Small intestine (tissue), 7 donors: ENCODE results near the gene KLHL29. TPM values are rescaled to one million over a fixed set of nuclear protein-coding genes. Genes with fewer than 3 reads are reported as not detected.
A peak's percentile ranks its signal among the peaks of the same experiment; 100 is the strongest.

Experiments used
- DNase-seq, 2 donors: peaks; one replicate each; pipeline versions ENCODE4 v3.0.0 to v3.0.0-alpha.2; 2013
- FAIRE-seq: peaks from 2 replicates; lab custom pipeline; 2012; peaks lifted over from hg19 to GRCh38; lab: Jason Lieb, UNC
- H3K27ac ChIP-seq, 3 donors: one replicate each; pipeline ENCODE4 v1.5.1; 2013; ENCODE audit warnings: low read length in 2 of 3, mild to moderate bottlenecking in 2 of 3, control low read depth in 1 of 3, inconsistent platforms in 1 of 3, low read depth in 1 of 3, moderate library complexity in 1 of 3
- H3K27me3 ChIP-seq, 3 donors: one replicate each; pipeline ENCODE4 v1.6.1; 2013; ENCODE audit warnings: low read length in 3 of 3, inconsistent platforms in 1 of 3; ENCODE audit not compliant: control insufficient read depth in 3 of 3, insufficient read depth in 3 of 3
- H3K36me3 ChIP-seq, 3 donors: one replicate each; pipeline ENCODE4 v1.6.1; 2013; ENCODE audit warnings: low read length in 3 of 3, inconsistent platforms in 1 of 3, low read depth in 1 of 3, mild to moderate bottlenecking in 1 of 3, moderate library complexity in 1 of 3; ENCODE audit not compliant: control insufficient read depth in 3 of 3, insufficient read depth in 2 of 3
- H3K4me1 ChIP-seq, 3 donors: one replicate each; pipeline ENCODE4 v1.6.1; 2013; ENCODE audit warnings: low read length in 2 of 3, inconsistent platforms in 1 of 3, low read depth in 1 of 3, mild to moderate bottlenecking in 1 of 3, moderate library complexity in 1 of 3; ENCODE audit not compliant: control insufficient read depth in 3 of 3, insufficient read depth in 2 of 3
- H3K4me3 ChIP-seq, 3 donors: one replicate each; pipeline ENCODE4 v1.5.1; 2013; ENCODE audit warnings: low read length in 3 of 3, control low read depth in 1 of 3, inconsistent platforms in 1 of 3, low read depth in 1 of 3, mild to moderate bottlenecking in 1 of 3, moderate library complexity in 1 of 3
- H3K9me3 ChIP-seq, 2 donors: one replicate each; pipeline ENCODE4 v1.6.1; 2013; ENCODE audit warnings: low read depth in 1 of 2, low read length in 1 of 2; ENCODE audit not compliant: control insufficient read depth in 2 of 2, insufficient read depth in 1 of 2
- WGBS, 3 donors: extraction: QIAGEN DNeasy Blood & Tissue Kit; methylation state at CpG; one replicate each; pipeline ENCODE4 v1.1.7; 2013; 5-methylcytosine and 5-hydroxymethylcytosine counted together
- polyA plus RNA-seq, 4 donors: library from polyadenylated mRNA; stranded (reverse) in 3 of 4; unstranded in 1 of 4; fragments of 200-250 nt in 3 of 4; fragments of 120-200 nt in 1 of 4; gene quantifications; one replicate each; pipeline versions ENCODE4 v1.2.1 to v1.2.3, GENCODE V29; 2013
- donor health status: healthy with polysubstance abuse.
- donor health status: control.
- donor health status: control.
- donor health status: Bipolar disorder and iron deficiency.
- donor health status: healthy.

Gene KLHL29
- polyA plus RNA-seq, 4 donors, result 0.22 to 2.7 (median 1.4) TPM

- WGBS, 3 donors, result 72 to 77% (median 74%) methylated on average over 16 of the region's 16 CpGs
- no peak for FAIRE-seq
Observed at GRCh38 chr2:23596316-23596885, 211.4 kb downstream of the KLHL29 start.

DNA sequence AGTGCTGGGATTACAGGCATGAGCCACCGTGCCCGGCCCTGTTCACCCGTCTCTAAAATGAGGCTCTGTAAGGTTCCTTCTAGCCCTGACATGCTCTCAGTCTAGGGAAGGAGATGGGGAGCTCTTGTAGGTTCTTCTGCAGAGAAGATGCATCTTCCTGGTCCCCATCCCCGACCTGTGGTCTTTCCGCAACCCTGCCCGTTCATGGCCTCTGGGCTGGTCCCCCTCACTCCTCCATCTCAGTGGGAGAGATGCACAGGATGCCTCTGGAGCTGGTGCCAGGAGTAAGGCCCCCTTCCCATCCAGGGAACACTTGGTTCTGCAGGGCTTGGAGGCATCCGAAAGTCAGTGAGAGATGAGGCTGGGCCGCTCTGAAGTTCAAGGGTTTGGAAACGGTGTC is 212.7 kb downstream of the KLHL29 start:
- no peaks in the 10 kb centered on the region for H3K9me3 ChIP-seq
- 87 to 93% (median 88%) methylated on average over 9 of the region's 9 CpGs for WGBS, 3 donors
- no peak overlapping the region for H3K4me3 ChIP-seq
- FAIRE-seq (no peak), DNase-seq (no peak)
- no peak overlapping the region for H3K27ac ChIP-seq
- no peaks in the 10 kb centered on the region for H3K4me1 ChIP-seq
- H3K36me3 ChIP-seq, result no peaks in the 10 kb centered on the region
- H3K27me3 ChIP-seq, result peaks cover 0 to 19% (median 0%) of the 10 kb centered on the region in 3 donors

More at GRCh38 chr2:23596316-23596885, 211.4 kb downstream of the KLHL29 start:
- no peak for DNase-seq
- Histone ChIP-seq H3K4me3 (no peak overlapping the region), H3K4me1 (no peaks in the 10 kb centered on the region), H3K9me3 (no peaks in the 10 kb centered on the region), H3K36me3 (no peaks in the 10 kb centered on the region), H3K27ac (peak overlapping the region in 1 of 3 donors; percentile 18), H3K27me3 (peaks cover 0 to 19% (median 0%) of the 10 kb centered on the region in 3 donors)

DNA sequence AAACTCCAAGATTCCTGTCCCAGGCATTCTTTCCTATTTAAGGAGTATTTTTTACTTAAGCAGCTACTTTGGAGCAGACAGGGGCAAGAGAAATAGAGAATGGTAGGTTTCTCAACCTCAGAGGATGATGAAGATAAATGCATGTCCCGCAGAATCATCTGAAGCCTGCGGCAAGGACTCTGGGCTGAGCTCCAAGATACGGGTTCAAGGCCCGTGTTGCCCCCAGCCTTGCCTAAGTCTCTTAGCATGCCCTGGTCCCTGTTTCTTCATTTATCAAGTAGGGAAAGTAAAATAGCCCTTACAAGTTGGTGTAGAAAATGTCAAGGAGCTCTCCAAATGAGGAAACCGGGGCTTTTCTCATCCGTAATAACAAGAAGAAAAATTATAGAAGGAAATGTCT is 214.0 kb downstream of the KLHL29 start:
- no peak for FAIRE-seq
- WGBS, 3 donors, result 73 to 93% (median 90%) methylated on average over 6 of the region's 6 CpGs
- Histone ChIP-seq H3K27me3 (peaks cover 0 to 18% (median 0%) of the 10 kb centered on the region in 3 donors), H3K27ac (no peak overlapping the region), H3K36me3 (no peaks in the 10 kb centered on the region), H3K4me1 (no peaks in the 10 kb centered on the region), H3K4me3 (no peak overlapping the region), H3K9me3 (no peaks in the 10 kb centered on the region)
- DNase-seq, result no peak

DNA sequence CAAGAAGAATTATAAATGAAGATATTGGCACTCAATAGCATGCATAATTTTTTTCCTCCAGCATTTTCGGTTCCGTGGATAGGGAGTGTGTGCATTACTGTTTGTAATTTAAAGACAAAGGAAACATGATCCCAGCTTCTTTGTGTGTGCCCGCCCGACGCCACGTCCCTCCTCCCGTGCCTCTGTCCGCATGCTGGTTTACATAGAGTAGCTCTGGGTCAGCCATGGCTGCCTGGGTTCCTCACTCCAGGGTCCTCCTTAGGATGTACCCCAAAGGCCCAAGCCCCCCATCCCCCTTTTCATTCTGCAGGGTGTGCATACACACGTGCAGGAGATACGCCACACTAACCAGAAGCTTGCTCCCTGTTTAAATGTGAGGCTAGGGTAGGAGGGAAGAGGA is 214.7 kb downstream of the KLHL29 start:
- Histone ChIP-seq H3K36me3 (no peaks in the 10 kb centered on the region), H3K27ac (no peak overlapping the region), H3K27me3 (peaks cover 0 to 14% (median 0%) of the 10 kb centered on the region in 3 donors), H3K4me3 (no peak overlapping the region), H3K9me3 (no peaks in the 10 kb centered on the region), H3K4me1 (no peaks in the 10 kb centered on the region)
- FAIRE-seq, result no peak
- no peak for DNase-seq
- WGBS, 3 donors, result 69 to 81% (median 78%) methylated on average over 10 of the region's 10 CpGs

DNA sequence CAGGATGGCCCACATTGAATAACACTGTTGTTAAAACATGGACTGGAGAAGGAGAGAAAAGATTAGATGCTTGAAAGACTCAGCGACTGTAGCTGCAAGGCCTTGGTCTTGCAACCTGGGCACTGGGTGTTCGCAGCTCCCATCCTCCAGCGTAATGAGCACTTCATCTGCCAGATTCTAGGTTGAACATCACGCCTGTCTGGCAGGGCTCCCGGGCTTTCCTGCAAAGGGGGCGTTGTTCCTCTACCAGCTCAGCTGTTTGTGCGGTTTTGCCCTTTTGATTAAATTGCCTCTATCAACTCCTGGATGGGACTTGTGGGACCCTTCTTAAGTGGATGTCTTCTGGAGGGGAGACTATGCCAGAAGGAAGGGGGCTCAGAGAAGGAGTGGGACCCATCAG is 215.4 kb downstream of the KLHL29 start:
- no peak for DNase-seq
- Histone ChIP-seq H3K4me1 (no peaks in the 10 kb centered on the region), H3K27ac (no peak overlapping the region), H3K9me3 (no peaks in the 10 kb centered on the region), H3K27me3 (peaks cover 0 to 11% (median 0%) of the 10 kb centered on the region in 3 donors), H3K36me3 (no peaks in the 10 kb centered on the region), H3K4me3 (no peak overlapping the region)
- FAIRE-seq, result no peak
- 32 to 70% (median 41%) methylated on average over 7 of the region's 7 CpGs for WGBS, 3 donors

DNA sequence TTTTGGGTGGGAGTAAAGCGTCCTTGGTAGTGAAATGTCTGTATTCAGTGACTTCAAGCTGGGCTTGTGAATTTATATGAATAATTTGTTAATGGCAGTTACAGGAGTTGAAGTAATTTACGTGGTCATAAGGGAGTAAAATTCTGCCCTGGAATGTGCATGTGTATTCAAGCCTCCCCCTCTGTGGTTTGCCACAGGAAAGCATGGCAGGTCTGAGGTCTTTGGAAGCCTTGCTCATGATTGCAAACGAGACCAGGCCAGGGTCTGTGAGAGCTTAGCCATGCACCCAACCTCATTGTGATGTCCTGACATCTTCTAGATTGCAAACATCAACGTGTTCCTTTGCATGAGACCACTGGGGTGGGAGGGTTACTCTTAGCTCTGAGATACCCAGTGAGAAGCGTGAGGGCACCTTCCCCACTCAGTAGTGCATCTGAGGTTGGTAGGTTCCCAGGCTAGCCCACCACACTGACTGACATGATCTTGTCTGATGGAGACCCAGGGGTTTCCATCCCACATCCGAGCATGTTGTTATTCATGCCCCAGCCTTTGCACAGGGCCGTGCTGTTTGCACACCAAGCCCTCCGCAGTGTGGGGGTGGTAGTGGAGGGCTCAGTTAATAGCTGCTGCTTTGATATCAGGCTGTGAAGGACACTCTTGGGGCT is 216.5 kb downstream of the KLHL29 start:
- no peak for DNase-seq
- Histone ChIP-seq H3K4me3 (no peak overlapping the region), H3K4me1 (no peaks in the 10 kb centered on the region), H3K27me3 (peaks cover 0 to 7% (median 0%) of the 10 kb centered on the region in 3 donors), H3K9me3 (no peaks in the 10 kb centered on the region), H3K36me3 (no peaks in the 10 kb centered on the region), H3K27ac (no peak overlapping the region)
- 64 to 74% (median 67%) methylated on average over 8 of the region's 8 CpGs for WGBS, 3 donors
- no peak for FAIRE-seq

- peaks cover 0 to 5% (median 3%) of the 10 kb centered on the region in 3 donors for H3K27me3 ChIP-seq
- 77 to 80% (median 78%) methylated on average over 12 of the region's 12 CpGs for WGBS, 3 donors
- H3K27ac ChIP-seq, result no peak overlapping the region
- H3K36me3 ChIP-seq, result no peaks in the 10 kb centered on the region
- peaks cover 0 to 6% of the 10 kb centered on the region in 2 donors for H3K9me3 ChIP-seq
- DNase-seq (no peak), FAIRE-seq (no peak)
- H3K4me3 ChIP-seq, result no peak overlapping the region
- H3K4me1 ChIP-seq, result no peaks in the 10 kb centered on the region
Observed at GRCh38 chr2:23602116-23602515, 217.1 kb downstream of the KLHL29 start.

DNA sequence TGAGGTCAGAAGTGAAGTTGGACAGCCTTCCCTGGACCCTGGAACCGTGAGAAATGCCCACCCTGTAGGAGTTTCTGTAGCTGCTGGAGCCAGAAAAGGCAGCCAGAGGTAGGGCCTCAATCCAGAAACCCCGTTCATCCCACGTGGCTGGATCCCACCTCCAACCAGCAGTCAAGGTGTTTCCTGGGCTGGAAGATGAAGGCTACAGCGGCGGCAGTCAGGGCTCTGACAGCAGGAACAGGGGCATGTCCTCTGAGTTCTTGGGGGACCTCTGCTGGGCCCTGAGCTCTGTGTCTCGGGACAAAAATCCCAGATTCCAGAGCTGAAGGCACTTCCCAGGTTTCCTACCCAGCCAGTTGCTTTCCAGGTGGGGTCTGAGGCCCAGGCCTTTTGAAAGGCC is 218.2 kb downstream of the KLHL29 start:
- DNase-seq, result no peak
- Histone ChIP-seq H3K4me3 (no peak overlapping the region), H3K36me3 (no peaks in the 10 kb centered on the region), H3K27ac (no peak overlapping the region), H3K9me3 (peaks cover 0 to 8% of the 10 kb centered on the region in 2 donors), H3K27me3 (peaks cover 0 to 5% (median 3%) of the 10 kb centered on the region in 3 donors), H3K4me1 (no peaks in the 10 kb centered on the region)
- 65 to 77% (median 73%) methylated on average over 6 of the region's 6 CpGs for WGBS, 3 donors
- no peak for FAIRE-seq
